Panc1 (cell line): ENCODE measurements around the gene APCDD1. TPM values are rescaled to one million over a fixed set of nuclear protein-coding genes. Genes with fewer than 3 reads are reported as not detected.

Source experiments
- ATAC-seq: fragments of 200-7000 bp; cut with Tn5 transposase; 2 replicates; pipeline ENCODE4 v1.9.1; 2020; ENCODE audit warnings: mild to moderate bottlenecking, moderate library complexity
- BruUV-seq: library from RNA; stranded (reverse); fragments of 400-500 nt; replicated peaks from 2 replicates; lab custom pipeline; 2021; lab: Mats Ljungman, UMichigan
- CTCF ChIA-PET: fragments of 300-600 bp; sonication (Branson Sonifier 250); formaldehyde crosslinking; loops from one replicate; lab custom pipeline; 2022; ENCODE audit warnings: antibody characterized with exemption; lab: Charles Lee
- POLR2A ChIA-PET: fragments of 300-600 bp; sonication (Branson Sonifier 250); formaldehyde crosslinking; loops from one replicate; lab custom pipeline; 2022; ENCODE audit warnings: antibody characterized with exemption; lab: Charles Lee
- DNase-seq: peaks from one replicate; pipeline ENCODE4 v3.0.0-alpha.2; 2010; ENCODE audit warnings: low read depth, low spot score
- H3K27ac ChIP-seq: 2 replicates; pipeline ENCODE4 v1.5.1; 2011; ENCODE audit warnings: mild to moderate bottlenecking, low read length, inconsistent platforms
- H3K27me3 ChIP-seq: fragments of 200-500 bp; sonication (Bioruptor generic); 2 replicates; pipeline ENCODE4 v1.6.0; 2014; ENCODE audit warnings: low read length, inconsistent platforms; ENCODE audit not compliant: control insufficient read depth, insufficient read depth
- H3K36me3 ChIP-seq: fragments of 200-500 bp; sonication (Bioruptor generic); 2 replicates; pipeline ENCODE4 v1.5.1; 2014; ENCODE audit warnings: inconsistent platforms, mild to moderate bottlenecking, low read length, moderate library complexity; ENCODE audit not compliant: control insufficient read depth, insufficient read depth
- H3K4me1 ChIP-seq: 2 replicates; pipeline ENCODE4 v1.5.1; 2011; ENCODE audit warnings: inconsistent platforms, mild to moderate bottlenecking, low read length, moderate library complexity; ENCODE audit not compliant: control insufficient read depth, insufficient read depth
- H3K4me3 ChIP-seq, 2 experiments: 2 replicates each; pipeline ENCODE4 v1.5.1; 2011 to 2012; ENCODE audit warnings: low read depth in 2 of 2, low read length in 2 of 2, mild to moderate bottlenecking in 2 of 2, inconsistent platforms in 1 of 2, moderate library complexity in 1 of 2
- H3K9me3 ChIP-seq: fragments of 200-500 bp; sonication (Bioruptor generic); 2 replicates; pipeline ENCODE4 v1.5.1; 2014; ENCODE audit warnings: low read depth, mild to moderate bottlenecking, inconsistent platforms, low read length, moderate library complexity; ENCODE audit not compliant: control insufficient read depth, insufficient read depth
- POLR2AphosphoS5 ChIP-seq: IDR thresholded peaks from 2 replicates; pipeline ENCODE4 v1.6.1; 2012; ENCODE audit warnings: mild to moderate bottlenecking, low read depth, low read length, moderate library complexity
- SIN3A ChIP-seq: IDR thresholded peaks from 2 replicates; pipeline ENCODE4 v1.6.1; 2012; ENCODE audit warnings: low read depth, mild to moderate bottlenecking, low read length, moderate library complexity, borderline replicate concordance; ENCODE audit not compliant: insufficient read depth
- TCF7L2 ChIP-seq: IDR thresholded peaks from 2 replicates; pipeline ENCODE4 v1.6.1; 2011; ENCODE audit warnings: mild to moderate bottlenecking, low read depth, low read length, inconsistent platforms
- in situ Hi-C: cut with HindIII; loops from 2 replicates; pipeline ENCODE4 v1.10.0; 2016; ENCODE audit warnings: low sequenced_read_pairs, low pct_unique_long_range_greater_than_20kb
- intact Hi-C: fragments of 100-400 bp; cut with micrococcal nuclease; formaldehyde crosslinking; loops from one replicate; pipeline ENCODE4 v1.10.0; 2022; ENCODE audit not compliant: unreplicated experiment
- total RNA-seq: library from RNA; stranded (reverse); gene quantifications from one replicate; pipeline ENCODE4 v1.2.1, GENCODE V29; 2021; ENCODE audit not compliant: unreplicated experiment
- TF ChIP-seq, protein P1 (sequence below), 2 experiments: IDR thresholded peaks; 2 replicates each; pipeline ENCODE4 v1.6.1; 2011 to 2012; ENCODE audit warnings: low read depth in 2 of 2, control low read depth in 1 of 2, low read length in 1 of 2, mild to moderate bottlenecking in 1 of 2, moderate library complexity in 1 of 2; ENCODE audit not compliant: insufficient read depth in 1 of 2
- TF ChIP-seq, protein P2 (sequence below): fragments of 450-650 bp; IDR thresholded peaks from 2 replicates; pipeline ENCODE4 v1.5.1; 2017; ENCODE audit warnings: mild to moderate bottlenecking

Gene APCDD1
- total RNA-seq, 1 experiment from 2014 or later: 0.36 TPM

DNA sequence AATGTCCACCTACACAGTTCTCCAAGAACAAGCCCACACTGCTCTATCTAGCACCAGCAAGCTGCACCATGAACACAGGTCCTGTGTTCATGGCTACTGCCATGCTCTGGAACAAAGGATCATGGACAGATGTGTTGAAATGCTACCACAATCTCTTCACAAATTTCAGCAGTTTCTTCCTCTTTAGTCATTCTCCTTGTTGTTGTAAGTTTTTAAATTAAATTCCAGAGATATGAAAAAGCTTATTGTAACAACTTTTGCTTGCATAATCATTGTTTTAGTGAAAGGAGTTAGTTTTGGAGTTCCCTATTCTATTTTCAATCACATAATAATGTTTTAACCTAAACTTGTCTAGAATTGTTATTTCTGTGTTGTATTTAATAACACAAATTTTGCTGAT, 54.2 kb downstream of the APCDD1 start:
- in situ Hi-C loops: no loop called here
- peaks cover 4% of the 10 kb centered on the region; the same call in 1 of the 2 replicates for H3K9me3 ChIP-seq
- no peaks in the 10 kb centered on the region for H3K36me3 ChIP-seq
- H3K4me1 ChIP-seq: no peaks in the 10 kb centered on the region
- POLR2A ChIA-PET: no interaction called here
- no TSS peak for BruUV-seq
- TF ChIP-seq, protein P1, sequence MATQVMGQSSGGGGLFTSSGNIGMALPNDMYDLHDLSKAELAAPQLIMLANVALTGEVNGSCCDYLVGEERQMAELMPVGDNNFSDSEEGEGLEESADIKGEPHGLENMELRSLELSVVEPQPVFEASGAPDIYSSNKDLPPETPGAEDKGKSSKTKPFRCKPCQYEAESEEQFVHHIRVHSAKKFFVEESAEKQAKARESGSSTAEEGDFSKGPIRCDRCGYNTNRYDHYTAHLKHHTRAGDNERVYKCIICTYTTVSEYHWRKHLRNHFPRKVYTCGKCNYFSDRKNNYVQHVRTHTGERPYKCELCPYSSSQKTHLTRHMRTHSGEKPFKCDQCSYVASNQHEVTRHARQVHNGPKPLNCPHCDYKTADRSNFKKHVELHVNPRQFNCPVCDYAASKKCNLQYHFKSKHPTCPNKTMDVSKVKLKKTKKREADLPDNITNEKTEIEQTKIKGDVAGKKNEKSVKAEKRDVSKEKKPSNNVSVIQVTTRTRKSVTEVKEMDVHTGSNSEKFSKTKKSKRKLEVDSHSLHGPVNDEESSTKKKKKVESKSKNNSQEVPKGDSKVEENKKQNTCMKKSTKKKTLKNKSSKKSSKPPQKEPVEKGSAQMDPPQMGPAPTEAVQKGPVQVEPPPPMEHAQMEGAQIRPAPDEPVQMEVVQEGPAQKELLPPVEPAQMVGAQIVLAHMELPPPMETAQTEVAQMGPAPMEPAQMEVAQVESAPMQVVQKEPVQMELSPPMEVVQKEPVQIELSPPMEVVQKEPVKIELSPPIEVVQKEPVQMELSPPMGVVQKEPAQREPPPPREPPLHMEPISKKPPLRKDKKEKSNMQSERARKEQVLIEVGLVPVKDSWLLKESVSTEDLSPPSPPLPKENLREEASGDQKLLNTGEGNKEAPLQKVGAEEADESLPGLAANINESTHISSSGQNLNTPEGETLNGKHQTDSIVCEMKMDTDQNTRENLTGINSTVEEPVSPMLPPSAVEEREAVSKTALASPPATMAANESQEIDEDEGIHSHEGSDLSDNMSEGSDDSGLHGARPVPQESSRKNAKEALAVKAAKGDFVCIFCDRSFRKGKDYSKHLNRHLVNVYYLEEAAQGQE (IDR thresholded peaks at IDR 0.05; ENCODE audit: insufficient read depth in 1 of 2, low read depth in 2 of 2, low read length in 1 of 2): no peak
- TF ChIP-seq, protein P2, sequence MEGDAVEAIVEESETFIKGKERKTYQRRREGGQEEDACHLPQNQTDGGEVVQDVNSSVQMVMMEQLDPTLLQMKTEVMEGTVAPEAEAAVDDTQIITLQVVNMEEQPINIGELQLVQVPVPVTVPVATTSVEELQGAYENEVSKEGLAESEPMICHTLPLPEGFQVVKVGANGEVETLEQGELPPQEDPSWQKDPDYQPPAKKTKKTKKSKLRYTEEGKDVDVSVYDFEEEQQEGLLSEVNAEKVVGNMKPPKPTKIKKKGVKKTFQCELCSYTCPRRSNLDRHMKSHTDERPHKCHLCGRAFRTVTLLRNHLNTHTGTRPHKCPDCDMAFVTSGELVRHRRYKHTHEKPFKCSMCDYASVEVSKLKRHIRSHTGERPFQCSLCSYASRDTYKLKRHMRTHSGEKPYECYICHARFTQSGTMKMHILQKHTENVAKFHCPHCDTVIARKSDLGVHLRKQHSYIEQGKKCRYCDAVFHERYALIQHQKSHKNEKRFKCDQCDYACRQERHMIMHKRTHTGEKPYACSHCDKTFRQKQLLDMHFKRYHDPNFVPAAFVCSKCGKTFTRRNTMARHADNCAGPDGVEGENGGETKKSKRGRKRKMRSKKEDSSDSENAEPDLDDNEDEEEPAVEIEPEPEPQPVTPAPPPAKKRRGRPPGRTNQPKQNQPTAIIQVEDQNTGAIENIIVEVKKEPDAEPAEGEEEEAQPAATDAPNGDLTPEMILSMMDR: no peak
- TF ChIP-seq TCF7L2 (no peak), POLR2AphosphoS5 (no peak), SIN3A (no peak)
- intact Hi-C loops: no loop called here
- ATAC-seq (no peak), DNase-seq (no peak)
- no peak overlapping the region for H3K4me3 ChIP-seq
- no peak overlapping the region for H3K27ac ChIP-seq
- peaks cover 4% of the 10 kb centered on the region; the same call in 1 of the 2 replicates for H3K27me3 ChIP-seq
- CTCF ChIA-PET: no interaction called here

DNA sequence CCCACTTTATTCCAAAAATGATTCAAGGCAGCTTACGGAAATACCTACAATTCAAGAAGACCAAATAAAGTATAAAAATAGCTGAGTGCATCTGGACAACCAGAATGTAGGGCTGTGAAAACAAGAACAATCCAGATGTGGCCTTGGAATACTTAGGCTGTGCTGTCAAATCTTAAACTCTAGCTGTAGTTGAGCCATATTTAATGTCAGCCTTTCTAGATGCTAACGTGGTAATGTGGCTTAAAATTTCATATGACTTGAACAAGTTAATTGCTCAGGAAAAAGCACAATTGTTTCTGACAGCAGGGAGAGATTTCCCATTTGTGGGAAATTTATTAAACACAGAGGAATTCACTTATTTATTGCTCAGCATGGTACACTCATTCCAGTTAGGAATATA, 56.8 kb downstream of the APCDD1 start:
- ChIA-PET CTCF (no interaction called here), POLR2A (no interaction called here)
- Histone ChIP-seq H3K4me3 (no peak overlapping the region), H3K27me3 (peaks cover 10% of the 10 kb centered on the region), H3K36me3 (no peaks in the 10 kb centered on the region), H3K27ac (no peak overlapping the region), H3K4me1 (no peaks in the 10 kb centered on the region), H3K9me3 (no peaks in the 10 kb centered on the region)
- ATAC-seq: no peak
- TF ChIP-seq, protein P1 (IDR thresholded peaks at IDR 0.05; ENCODE audit: insufficient read depth in 1 of 2, low read depth in 2 of 2, low read length in 1 of 2): no peak
- TF ChIP-seq POLR2AphosphoS5 (no peak), SIN3A (no peak), TCF7L2 (no peak)
- TF ChIP-seq, protein P2: no peak
- intact Hi-C loops: no loop called here
- no peak for DNase-seq
- BruUV-seq: no TSS peak
- in situ Hi-C loops: no loop called here
